GM19240 (cell line): ENCODE data around the gene GABRD.

ENCODE experiments used
- DNase-seq: peaks from one replicate; pipeline ENCODE4 v3.0.0; 2011; ENCODE audit warnings: low spot score; ENCODE audit not compliant: insufficient read length

The GABRD gene

DNA sequence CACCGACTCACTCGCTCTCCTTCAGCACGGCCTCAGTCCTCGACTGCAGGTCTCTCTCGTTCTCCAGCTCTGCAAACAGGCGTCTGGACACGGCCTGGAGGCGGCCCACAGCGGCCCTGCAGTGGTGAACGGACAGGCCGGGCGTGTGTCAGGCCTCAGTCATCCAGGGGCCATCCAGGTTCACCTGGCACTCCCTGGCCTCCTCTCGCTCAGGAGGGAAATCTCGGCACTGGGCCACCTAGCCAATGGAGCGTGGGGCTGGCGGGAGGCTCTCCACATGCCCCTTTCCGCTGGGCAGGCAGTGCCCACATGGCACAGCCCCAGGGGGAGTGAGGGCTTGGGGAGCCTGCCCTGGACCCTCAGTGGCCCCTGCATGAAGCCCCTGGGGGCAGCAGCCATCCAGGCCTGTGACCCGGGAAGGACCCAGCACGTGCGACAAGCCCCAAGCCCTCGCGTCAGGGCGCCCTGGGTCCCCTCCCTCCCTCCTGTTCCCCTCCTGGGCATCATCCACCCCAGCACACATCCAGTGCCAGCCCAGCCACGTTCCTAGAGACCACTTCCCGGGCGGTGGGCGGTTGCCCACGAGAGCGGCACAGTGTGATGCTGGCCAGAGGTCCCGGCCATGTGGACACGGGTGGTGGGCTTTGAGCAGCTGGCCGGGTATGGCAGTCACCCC, 33.6 kb upstream of the GABRD start:
- no peak for DNase-seq

- no peak for DNase-seq
Observed at GRCh38 chr1:1986451-1987141, 32.5 kb upstream of the GABRD start.

GRCh38 chr1:1987142-1987510, 32.0 kb upstream of the GABRD start:
- no peak for DNase-seq

DNA sequence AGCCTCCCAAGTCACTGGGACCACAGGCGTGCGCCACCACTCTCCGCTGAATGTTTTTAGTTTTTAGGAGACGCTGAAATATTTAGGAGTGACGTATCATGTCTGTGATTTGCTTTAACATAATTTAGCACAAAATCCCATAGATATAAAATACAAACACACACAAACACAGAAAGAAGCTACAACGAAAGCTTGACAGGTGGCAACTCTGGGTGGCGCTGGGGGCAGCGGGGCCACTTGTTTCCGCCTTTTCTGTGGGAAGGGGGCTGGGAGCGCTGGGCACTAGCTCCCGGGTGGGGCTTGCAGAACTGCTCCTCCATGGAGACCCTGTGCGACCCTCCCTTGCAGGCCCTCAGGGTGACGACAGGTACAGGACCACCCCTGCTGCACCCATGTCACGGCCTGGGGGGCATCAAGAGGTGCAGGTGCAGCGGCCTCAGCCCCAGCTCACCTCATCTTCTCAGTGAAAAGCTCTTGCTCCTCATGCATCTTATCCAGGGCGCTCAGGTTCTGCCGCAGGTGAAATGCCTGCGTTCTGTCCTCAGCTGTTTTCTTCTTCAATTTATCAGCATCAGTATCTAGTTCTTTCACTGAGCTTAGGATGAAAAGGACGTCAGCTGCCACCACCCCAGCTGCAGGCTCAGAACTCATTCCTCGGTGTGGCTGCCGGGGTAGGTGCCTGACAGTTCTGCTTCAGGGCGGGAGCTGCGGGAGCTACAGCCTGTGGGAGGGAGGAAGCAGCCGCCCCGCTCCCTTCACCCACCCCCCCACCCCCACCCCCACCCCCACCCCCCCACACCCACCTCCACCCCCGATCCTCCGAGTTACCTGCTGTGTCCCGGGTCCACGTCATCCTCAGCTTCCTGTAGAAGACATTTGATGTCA, 30.8 kb upstream of the GABRD start:
- no peak for DNase-seq

DNA sequence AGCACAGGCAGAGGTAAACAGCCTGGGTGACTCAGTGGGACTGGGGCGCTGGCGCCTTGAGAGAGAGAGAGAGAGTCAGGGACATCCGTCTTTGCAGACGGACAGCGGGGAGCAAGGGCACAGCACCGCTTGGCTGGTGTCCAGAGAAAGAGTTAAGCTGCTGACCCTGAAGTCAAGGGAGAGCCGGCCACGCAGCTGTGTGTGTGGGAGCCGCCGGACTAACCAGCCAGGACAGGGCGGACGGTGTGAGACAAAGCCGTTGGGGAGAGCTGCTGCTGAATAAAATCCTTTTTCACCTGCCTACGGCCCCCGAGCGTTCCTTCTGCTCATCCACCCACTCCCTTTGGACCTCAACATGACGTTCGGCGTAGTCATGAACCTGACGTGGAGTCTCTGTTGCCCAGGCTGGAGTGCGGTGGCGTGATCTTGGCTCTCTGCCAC, 30.0 kb upstream of the GABRD start:
- no peak for DNase-seq

DNA sequence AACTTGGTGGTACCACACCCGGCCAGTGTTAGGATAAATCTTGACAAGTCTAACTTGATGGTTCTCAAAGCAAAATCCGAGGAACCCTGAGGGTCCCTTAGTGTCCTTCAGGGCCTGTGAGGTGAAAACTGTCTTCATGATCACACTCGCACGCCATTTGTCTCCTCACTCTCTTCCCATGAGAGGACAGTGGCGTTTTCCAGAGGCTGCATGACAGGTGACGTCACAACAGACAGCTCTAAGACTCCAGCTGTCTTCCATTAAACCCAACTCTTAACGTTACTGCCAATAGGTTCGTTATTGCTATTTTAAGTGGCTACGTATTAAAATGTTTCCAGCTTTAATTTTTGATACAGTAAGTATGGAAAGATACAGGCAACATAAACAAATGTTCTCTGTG, 29.4 kb upstream of the GABRD start:
- no peak for DNase-seq

GRCh38 chr1:1990222-1990621, 28.9 kb upstream of the GABRD start:
- DNase-seq = no peak

GRCh38 chr1:1994536-1994935, 24.6 kb upstream of the GABRD start:
- DNase-seq = no peak

GRCh38 chr1:1996207-1996651, 22.9 kb upstream of the GABRD start:
- DNase-seq = no peak

DNA sequence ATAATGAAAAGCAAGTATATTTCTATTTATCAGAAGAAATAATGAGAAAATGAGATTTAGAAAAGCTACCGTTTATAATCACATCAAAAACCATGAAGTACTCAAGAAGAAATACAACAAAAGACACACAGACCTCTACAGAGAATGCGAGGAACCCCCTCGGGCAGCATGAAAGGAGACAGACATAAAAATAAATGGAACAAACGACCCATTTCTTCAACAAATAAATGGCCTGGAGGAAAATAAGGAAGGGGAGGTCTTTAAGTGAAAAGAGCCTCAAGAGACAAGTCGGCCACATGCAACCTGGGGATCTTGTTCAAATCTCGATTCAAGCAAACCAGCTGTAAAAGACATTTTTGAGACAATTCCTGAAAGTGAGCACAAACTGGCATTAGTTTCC, 21.6 kb upstream of the GABRD start:
- DNase-seq = no peak

GRCh38 chr1:2000432-2000831, 18.7 kb upstream of the GABRD start:
- no peak for DNase-seq

GRCh38 chr1:2000850-2001249, 18.3 kb upstream of the GABRD start:
- DNase-seq = no peak

- no peak for DNase-seq
Observed at GRCh38 chr1:2001773-2002411, 17.3 kb upstream of the GABRD start.

DNA sequence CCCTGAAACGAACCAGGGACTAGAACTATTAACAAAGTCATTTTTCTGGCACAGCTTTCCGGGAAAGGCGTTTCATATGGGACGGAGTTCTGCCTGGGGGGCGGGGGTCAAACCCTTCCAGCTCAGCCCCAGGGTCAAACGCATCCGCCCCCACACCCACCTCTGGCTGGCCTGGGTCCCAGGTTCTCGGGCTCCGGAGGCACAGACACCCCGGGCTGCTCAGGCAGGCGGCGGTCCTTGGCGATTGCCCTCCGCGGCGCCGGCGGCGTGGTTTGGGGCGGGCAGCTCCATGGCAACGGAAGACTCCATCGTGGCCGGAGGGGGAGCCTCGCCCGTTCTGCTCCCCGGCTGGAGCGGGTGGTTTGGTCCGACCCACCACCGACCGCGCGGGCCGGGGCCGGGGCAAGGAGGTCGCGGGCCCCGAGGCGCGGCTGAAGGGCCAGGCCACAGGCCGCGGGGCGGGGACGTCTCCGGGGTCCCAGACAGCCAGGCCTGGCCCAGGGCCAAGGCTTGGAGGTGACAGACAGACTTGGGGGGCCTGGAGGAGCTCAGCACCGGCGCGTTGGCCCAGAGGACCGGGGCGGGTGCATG, 15.5 kb upstream of the GABRD start, which contains the start of gene CFAP74:
Gene CFAP74 (minus strand): TSS at position 246 of the 591 bp plus-strand sequence. CDS start 12,830 bp downstream, outside the sequence.
- DNase-seq = no peak

GRCh38 chr1:2004856-2005255, 14.3 kb upstream of the GABRD start:
- DNase-seq = no peak

DNA sequence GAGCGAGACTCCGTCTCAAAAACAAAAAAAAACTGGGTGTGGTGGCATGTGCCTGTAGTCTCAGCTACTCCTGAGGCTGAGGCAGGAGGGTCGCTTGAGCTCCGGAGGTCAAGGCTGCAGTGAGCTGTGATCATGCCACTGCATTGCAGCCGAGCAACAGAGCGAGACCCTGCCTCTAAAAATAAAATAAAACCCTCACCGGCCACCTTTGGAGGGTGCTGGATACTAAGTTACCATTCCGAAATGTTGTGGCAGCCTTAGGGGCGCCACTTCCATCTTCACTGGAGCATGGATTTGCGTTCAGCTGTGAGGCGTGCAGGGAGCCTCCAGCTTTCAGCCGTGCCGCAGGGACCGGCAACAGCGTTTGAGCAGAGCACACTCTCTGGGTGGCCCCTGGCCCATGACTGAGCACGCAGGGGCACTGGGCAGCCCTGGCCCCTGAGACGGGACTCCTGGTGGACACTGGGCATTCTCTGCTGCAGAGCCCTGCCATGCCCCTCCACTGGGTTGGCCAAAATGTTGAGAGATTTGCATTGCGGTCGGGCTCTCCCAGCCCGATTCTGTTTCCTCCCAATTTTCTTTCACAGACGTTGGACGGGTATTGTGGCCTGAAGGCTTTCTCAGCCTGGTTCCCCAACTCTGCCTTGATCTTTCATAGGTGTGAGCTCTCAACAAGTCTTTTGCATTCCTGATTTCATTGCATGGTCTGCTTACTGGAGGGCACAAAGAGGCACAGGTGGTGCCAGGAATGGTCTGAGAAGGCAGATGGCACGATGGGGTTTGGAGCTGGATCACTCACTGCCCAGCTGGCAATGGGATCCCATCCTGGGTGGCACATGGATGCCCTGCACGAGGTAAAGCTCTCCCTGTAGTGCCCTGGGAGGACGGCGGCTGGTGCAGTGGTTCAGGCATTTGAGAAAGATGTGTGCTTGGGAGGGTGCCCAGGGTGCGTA, 9.8 kb upstream of the GABRD start:
- no peak for DNase-seq

DNA sequence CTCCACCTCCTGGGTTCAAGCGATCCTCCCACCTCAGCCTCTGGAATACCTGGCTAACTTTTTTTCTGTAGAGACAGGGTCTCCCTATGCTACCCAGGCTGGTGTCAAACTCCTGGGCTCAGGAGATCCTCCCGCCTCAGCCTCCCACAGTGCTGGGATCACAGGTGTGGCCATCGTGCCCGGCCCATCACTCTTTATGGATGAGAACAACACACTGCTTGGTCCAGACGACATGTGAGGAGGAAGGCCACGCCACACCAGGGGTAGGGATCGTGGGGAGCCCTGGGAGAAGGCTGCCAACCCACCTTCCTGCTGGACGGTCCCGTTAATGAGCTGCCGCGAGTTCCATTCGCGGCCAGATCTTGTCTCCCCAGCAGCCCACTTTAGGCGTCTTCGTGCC, 5.0 kb upstream of the GABRD start:
- no peak for DNase-seq

DNA sequence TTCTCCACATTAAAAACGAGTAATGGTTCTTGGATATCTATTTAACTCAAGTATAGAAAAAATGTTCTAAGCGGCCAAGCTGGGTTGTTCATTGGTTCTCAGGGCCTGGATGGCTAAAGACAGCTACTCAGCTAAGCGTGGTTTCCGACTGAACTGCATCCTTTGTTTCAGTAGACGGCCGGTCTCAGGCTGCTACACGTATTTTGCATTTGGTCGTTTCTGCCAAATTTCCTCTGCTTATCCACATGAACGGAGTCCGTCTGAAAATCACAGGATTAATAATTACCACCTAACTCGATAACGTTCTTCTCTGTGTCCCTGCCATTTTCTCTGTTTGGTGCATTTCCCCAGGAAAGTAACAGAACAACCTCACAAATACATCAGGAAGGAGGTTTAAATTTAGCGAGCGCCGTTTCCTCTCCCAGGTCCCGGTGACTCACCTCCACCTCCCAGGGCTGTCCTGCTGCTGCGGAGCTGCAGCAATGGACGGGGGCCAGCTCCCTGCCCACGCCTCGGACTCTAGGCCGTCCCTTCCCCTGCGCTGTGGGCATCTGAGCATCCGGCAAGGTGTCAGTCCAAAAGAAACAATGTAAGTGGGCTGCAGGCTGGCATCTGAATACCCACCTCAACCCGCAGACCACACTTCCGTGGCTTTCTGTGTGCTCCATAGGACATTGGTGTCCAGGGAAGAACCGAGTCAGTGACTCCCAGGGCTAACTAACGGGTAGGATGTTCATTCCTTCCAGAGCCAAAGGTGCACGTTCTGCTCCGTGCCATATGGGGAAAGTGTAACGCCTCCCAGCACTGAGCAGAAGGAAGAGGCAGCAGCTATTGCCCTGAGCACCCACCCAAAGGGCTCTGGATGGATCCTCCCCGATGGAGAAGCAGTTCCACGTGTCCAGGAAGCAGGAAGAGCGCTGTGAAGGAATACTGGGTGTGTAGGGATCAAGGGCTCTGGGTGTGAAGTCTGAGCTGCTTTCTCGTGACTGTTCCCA, 4.1 kb upstream of the GABRD start:
- DNase-seq = no peak

DNA sequence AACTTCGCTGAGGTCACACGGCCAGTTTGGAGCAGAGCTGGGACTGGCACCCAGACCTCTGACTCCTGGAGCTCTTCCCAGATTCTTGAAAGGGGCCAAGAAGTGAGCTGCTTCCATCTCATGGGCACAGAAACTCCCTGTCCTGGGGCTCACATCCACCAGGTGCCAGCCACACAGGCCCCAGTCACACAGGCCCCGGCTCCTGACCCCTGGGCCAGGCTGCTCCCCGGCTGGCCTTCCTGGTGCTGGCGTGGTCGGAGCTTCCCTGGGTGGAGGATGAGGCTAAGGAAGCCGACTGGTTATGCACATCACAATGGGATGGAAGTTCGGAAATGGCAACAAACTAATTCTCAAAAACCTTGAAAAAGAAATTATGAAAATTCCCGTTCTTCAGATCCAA, 3.0 kb upstream of the GABRD start:
- no peak for DNase-seq
